HG03378 (cell line): ENCODE measurements around the gene VASH1.

Experiments used
- ATAC-seq: cut with Tn5 transposase; IDR thresholded peaks from one replicate; pipeline ENCODE4 v1.9.1; 2021; ENCODE audit warnings: mild to moderate bottlenecking, moderate library complexity; ENCODE audit not compliant: unreplicated experiment

The VASH1 gene

DNA sequence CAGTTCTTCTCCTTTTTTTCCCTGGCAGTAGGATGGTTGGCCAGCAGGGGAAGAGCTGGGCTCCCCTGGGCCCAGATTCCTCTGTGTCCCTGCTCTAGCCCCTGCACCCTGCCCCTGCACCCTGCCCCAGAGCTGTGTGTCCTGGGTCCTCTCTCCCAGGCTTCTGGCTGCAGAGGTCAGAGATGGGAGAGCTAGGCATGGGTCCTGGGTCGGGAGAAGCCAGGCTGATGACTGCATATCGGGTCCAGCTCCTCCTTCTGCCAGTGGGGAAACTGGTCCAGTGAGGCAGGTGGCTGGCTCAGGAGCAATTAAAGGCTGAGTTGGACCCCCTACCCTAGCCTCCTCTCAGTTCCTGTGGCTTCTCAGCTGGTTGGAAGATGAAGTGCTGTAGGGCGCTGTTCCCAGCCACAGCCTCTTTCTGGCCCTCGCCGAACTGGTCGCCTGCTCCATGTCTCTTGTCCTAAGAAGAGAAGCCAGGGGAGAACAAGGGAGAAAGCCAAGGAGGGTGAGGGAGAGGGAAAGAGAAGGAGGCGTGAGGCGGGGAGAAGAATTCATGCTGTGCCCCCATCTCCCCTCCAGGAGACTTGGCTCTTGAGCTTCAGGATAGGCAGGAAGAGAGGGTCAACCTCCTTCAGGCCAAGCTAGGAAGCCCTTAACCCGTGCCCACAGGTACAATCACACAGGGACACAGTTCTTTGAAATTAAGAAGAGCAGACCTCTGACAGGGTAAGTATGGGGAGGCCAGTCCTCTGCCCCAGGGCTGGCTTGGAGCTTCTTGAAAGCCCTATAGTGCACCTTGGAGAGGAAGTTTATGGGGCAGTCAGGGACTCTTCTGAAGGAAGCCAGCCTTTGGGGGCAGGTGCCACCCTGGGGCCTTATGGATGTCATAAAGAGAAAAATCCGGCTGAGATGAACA lies 9.5 kb downstream of the VASH1 start:
- no peak for ATAC-seq

DNA sequence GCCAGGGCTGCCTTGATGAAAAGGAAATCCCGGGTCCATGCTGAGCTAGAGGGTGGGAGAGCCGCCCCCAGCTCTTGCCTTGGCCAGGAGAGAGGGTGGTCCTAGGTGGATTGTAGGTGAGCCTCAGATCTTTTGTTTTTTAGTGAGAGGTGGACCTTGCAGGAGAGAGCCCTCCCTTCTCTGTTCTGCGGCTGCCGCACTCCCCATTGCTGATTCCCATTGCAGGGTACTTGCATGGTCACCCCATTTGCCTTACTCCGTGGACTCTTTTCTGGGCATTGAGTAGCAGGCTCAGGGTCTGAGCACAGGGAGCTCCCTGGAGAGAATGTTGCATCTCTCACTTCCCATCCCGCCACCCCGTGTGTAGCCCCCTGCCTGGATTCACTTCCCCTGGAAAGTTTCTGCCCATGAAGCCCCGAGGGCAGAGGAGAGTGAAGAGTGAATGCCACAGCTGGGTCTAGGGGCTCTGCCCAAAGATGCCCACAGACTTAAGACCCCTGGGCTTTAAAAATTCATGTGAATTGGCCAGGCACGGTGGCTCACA lies 10.2 kb downstream of the VASH1 start:
- ATAC-seq: no peak

DNA sequence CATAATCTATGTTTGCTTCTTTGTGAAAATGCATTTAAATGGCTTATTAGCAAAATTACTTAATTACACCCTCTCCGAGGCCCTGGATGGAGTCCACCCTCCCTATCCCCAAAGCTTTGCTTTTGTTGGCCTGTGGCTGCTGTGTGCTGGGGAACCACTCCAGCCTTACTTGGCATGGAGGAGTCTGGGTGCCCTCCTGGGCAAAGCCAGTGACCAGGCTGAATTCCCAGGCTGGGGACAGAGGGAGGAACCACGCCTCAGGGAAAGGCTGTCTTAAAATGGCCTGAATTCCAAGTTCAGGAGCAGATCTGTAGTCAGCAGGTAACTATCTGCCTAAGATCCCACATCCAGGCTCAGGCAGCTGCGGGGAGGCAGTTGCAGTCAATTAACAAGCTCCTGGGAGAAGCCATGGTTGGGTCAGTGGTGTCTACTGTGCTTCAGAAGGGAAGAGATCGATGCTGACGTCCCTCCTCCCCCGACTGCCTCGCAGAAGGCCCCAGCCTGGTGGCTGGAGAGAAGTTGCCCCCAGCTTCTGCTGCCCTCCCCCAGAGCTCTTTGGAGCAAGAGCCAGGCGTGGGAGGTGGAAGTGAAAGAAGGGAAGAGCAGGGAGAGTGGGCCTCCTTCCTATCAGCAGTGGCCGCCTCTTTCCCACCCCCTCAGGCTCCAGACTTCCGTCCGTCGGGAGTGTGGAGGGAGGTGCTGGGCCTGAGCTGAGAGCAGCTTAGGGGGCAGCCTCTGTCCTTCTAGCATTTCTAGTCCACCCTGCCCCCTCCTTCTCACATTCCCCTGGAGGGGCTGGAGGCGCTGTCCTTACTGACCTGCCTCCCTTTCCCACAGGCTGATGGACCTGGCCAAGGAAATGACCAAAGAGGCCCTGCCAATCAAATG lies 11.3 kb downstream of the VASH1 start:
- ATAC-seq: no peak

DNA sequence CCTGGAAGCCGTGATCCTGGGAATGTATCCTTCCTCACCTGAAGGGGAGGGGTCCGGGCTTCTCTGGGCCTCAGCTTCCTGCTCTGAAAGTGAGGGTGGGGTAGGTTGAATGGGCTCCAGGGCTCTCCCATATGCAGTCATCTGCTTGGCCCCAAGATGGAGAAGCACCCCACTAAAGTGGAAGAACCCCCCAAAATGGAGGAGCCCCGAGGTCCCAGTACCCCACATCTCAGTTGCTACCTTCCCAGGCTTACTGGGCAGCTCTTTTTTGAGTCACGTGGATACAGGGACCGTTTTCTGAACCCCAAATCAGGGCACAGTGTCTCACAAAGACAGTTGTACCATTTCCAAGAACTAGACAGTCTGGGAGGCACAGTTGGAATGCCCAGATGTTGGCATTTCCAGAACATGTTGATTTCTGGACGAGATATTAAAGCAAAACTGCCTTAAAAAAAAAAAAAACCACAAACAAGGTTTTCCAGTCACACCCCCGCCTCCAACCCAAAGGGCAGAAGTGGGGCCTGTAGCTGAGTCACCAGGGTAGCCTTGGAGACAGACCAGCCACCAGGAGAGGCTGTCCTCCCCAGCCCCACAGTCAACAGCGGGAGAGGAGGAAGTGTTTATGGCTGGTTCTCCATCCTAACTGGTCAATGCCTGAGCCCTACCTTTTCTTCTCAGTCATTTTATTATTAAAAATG lies 12.1 kb downstream of the VASH1 start:
- no peak for ATAC-seq

DNA sequence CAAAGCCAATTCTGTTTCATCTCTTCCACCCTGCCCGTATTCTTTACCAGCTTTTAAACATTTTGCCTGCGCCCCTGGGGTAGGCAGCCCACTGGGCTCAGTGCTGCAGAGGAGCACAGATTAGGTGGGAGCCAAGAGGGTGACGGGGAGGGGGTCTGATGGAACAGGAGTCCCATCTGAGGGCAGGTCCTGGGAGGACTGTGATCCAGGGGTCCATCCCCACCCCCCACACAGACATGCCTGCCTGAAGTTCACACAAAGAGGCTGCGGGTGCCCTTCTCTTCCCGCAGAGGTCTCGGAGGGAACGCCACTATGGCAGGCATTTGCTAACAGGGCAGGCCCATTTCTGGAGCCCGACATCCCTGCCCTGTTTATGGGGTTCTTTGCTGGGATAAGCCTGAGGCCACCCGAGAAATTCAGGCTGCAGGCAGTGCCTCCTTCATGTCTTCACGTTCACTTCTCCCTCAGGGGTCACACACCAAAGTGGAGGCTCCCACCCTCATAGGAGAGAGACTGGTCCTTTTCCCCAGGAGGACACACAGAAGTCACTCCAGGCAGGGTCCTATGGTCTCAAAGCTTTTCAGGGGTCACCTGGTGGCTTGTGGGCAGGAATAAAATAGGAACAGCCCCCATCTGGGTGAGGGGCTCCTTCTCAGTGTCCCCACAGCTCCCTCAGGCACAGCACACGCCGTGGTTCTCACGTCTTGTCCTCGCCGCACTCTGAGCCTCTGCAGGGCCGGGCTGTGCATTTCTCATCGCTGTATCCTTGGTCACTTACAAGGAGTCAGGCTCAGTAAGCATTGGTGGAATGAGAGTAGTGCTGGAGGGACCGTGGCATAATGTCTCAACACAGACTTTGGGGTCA lies 12.9 kb downstream of the VASH1 start:
- ATAC-seq: no peak

DNA sequence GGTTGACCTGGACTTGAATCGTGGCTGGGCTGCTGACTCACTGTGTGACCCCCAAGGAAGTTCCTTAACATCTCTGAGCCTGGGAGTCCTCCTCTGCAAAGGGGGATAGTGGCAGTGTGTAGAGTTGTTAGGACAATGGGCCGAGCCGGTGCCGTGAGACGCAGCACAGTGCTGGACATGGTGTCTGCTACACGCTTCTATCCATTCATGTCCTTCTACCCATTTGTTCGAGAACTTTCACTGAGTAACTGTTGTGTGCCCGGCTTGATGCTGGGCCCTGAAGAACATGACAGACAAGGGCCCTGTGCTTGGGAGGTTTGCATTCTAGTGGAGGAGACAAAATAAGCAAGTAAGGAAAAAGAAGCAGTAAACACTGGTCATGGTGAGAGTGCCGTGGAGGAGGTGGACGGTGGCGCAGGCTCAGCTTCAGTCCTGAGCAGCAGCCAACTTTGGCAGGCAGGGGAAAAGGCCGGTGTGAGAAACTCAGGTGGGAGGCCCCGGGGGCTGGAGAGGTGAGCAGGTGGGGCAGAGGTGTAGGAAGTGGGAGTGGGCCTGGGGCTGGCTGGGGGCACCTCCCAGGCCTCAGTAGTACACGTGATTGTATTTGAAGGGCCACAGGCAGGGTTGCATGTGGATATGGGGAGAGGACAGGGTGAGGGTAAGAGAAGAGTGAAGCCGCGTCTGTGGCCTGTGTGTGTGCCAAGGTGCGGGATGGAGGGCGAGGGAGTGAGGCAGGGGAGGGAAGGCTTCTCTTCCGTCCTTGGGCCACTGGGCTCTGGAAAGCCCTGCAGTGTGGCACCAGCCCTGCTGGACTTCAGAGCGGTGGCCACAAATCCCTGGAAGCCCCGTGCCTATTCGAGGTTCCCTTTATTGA lies 13.8 kb downstream of the VASH1 start:
- ATAC-seq: no peak

DNA sequence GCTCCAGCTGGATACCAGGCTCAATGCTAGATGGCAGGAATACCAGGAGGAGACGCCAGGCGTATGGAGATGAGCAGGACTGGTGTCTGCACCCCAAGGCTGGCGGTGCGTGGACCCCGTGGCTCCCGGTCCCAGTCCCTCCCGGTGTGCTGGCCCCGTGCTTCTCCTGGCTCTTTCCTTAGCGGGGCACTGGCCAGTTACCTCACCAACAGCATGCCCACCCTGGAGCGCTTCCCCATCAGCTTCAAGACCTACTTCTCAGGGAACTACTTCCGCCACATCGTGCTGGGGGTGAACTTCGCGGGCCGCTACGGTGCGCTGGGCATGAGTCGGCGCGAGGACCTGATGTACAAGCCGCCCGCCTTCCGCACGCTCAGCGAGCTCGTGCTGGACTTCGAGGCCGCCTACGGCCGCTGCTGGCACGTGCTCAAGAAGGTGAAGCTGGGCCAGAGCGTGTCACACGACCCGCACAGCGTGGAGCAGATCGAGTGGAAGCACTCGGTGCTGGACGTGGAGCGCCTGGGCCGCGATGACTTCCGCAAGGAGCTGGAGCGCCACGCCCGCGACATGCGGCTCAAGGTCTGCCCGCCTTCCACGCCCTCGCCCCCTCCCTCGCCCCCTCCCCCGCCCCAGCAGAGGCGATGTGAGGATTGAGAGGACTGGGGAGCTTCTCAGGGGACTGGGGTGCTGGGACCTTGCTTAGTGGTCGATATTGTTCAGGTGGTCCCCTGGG lies 14.6 kb downstream of the VASH1 start:
- ATAC-seq: no peak

DNA sequence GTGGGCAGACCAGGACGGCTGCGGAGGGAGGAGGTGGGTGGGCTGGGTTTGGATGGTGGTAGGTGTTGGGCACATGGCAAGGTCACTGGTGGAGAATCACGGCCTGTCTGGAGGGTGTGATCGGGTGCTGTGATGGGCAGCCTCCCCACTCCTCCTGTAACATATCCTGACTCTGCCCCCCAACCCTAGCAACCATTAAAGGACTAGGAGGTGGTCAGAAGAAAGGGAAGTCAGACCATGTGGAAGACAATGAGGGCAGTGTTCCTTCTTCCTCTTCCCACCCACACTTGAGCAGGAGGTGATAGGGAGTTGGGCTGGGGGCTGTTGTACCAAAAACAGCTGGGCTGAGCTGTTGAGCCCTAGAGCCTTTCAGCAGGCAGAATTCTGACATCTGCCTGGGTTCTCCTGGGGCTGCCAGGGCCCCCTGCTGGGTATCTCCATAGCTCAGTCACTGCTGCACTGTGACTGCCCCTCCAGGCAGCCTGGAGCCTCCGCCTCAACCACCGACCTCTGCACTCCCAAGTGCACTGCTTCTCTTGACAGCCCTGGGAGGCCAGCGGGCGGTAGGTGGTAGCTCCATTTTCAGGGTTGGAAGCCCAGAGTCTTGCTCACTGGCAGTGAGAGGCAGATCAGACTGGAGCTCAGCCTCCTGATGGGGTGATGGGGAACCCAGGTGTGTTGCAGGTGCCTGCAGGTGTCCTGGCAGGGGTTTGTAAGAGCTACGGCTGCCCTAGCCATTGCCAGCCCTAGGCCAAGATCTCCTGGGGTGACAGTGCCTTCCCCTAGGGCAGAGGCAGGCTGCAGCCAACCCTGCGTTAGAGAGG lies 15.4 kb downstream of the VASH1 start:
- ATAC-seq: no peak

DNA sequence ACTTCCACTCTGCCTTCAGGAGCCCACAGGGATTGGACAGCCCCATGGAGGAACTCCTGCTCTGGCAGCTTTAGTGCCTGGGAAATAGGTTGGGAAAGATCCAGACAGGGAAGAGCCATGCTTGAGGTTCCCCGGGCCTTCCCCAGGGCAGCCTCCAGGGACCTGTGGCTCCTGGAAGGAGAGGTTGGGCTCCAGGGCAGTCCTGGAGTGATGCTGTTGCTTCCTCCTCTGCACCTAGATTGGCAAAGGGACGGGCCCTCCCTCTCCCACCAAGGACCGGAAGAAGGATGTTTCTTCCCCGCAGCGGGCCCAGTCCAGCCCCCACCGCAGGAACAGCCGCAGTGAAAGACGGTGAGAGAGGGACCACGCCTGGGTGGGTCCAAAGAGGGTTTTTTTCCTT lies 16.5 kb downstream of the VASH1 start:
- no peak for ATAC-seq

DNA sequence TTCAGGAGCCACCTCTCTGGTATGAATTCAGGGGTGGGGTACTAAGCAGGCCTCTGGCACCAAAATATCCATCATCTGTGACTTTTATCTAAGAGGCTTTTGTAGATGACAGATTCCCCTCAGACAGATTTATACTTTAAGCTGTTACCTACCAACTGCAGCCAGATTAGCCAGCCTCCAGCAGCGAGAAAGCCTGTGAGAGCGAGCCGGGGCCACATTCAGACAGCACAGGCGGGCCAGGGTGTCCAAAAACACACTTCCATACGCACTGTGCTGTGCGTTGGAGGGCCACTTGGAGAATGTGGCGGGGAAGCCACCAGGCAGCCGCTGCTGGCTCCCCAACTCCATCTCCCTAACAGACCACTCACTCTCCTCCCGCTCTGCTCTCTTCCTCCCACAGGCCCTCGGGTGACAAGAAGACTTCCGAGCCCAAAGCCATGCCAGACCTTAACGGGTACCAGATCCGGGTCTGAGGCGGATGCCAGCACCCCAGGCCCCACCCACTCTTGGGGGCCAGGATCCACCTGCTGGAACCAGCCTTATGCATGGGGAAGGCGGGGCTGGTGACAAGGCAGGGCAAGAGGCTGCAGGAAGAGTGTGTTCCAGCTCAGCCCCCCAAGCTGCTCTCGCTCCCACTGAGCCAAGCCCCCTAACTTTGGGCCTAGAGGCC lies 17.4 kb downstream of the VASH1 start:
- ATAC-seq: no peak

DNA sequence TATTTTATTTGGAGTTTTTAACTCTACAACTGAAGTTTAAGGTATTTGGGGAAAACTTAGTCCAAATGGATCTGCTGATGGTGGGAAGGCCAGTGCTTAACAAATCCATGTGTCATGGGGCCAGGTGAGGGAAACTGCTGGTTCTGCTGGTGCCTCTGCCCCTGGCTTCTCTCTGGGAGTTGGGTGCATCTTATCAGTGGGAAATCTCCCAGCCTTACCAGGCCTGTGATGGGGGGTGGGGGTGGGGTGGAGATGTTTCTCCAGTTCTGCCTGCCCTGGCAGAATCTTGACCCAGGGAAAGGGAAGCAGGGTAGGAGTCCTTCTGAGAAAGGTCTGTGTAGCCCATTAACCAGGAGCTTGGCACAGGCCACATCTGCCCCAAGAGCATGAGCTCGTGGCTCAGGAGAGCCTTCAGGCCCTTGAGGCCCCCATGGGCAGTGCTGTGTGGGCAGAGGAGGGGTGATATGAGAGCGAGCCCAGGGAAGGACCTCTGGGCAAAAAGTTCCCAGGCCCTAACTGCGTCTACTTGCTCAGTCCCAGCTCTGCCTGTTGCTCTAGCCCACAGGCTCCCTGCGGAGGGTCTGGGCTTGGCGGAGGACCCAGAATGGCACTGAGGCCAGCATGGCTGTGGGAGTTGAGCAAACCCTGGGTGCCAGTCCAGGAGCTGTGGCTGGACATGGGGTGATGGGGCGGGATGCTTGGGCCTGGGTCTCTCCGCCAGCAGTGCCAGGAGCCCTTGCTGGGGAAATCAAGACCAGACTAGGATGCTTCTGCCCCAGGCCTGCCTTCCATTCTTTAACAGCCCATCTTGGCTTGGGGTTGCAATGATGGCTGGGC lies 18.2 kb downstream of the VASH1 start:
- no peak for ATAC-seq

DNA sequence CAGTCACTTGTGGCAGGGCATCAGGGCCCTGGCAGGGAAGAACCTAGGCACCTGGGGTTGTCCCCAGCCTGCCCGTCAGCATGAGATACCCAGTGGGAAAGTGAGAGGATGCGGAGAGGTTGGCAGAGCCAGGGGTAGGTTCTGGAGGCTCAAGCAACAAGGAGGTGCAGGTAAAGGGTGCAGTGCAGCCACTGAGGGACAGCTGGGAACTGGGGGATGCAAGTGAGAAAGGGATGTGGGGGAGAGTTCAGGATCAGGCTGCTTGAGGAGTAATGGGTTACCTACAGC lies 18.7 kb downstream of the VASH1 start:
- ATAC-seq: no peak

DNA sequence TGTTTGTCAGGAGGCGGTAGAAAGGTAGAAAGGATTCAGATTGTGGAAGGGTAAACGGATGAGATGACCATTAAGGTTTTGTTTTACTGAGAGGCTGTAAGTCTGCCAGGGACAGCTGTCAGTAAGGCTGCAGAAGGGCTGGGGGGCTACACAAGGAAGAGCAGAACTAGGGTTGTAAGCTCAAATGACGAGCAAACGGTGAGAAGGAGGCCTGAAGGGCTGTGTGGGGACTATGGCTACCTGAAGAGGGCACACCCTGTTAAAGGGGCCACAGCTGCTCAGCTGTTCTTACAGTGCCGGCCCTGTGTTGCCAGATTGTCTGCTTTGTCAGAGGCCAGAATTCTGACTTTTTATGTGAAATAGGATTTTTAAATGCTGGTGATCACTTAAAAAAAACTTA lies 19.1 kb downstream of the VASH1 start:
- no peak for ATAC-seq

DNA sequence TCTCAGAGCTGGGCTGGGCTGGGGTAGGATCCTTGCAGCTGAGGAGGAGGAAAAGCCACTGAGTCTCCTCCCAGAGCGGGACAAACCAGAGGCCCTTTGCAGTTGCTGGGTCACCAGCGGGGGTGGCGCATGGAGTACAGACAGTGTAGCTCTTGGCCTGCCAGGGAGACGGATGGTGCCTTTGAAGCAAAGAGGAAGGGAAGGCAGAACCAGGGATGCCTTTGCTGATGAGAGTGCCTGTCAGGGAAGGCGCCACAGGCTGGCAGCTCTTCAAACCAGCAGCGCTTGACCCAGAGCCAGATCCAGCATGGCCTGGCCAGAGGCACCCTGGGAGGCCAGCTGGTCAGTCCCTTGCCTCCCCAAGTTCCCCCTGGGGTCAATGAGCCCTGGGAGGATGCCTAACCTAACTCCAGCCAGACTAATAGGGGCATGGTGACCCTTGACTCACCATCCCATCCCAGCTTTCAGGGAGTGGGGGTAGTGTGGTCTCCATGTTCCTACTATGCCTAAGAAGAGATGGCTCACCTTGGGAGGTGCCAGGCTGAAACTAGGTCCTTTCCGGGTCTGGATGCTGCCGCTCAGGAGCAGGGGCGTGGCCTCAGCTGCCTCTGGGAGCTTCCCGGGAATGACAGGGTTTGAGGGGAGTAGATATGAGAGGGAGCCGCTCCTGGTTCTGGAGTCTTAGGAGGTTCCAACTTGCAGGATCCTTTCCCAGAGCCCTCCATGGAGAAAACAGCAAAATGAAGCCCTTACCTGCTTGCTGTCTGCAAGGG lies 19.8 kb downstream of the VASH1 start:
- no peak for ATAC-seq

DNA sequence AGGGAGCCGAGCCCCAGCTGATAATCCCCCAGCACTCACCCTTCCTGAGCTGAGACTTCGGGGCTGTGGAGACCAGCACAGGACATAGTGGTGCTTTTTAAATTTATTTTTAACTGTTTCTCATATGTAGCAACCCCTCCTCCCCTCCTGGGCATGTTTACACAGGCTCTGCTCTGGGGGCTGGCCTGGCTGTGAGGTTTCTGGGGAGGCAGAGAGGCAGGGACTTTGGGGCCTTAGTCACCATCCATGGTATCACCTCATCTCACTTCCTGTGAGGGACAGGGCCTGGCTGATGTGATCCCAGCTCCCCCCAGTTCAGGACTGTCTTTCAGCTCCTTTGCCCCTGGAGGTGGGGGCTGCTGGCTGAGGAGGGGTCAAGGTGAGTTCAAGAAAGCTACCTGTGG lies 20.4 kb downstream of the VASH1 start:
- ATAC-seq: no peak
